Neural cell (in vitro differentiated cells): ENCODE results near the gene GRIN1. TPM values are rescaled to one million over a fixed set of nuclear protein-coding genes. Genes with fewer than 3 reads are reported as not detected.
"Not testable (repeated sequence)": the region's sequence is repeated elsewhere in the genome, so short reads cannot be mapped to it uniquely, and the experiment has no call there.

ENCODE experiments used
- H2AFZ ChIP-seq: fragments of 200-600, 300-800 bp; sonication (generic), shearing (Covaris generic); 2 replicates; pipeline ENCODE4 v1.6.0; 2014; ENCODE audit warnings: low read depth, mild to moderate bottlenecking, antibody characterized with exemption, low read length, moderate library complexity
- H3F3A ChIP-seq: fragments of 200-600 bp; shearing (Covaris generic); 2 replicates; pipeline ENCODE4 v1.6.1; 2016; ENCODE audit warnings: mild to moderate bottlenecking, moderate library complexity, mixed read lengths, antibody characterized with exemption, low read length; ENCODE audit not compliant: insufficient read depth, poor library complexity, severe bottlenecking
- H3K27ac ChIP-seq: fragments of 200-600, 300-800 bp; sonication (generic), shearing (Covaris generic); 2 replicates; pipeline ENCODE4 v1.5.1; 2014; ENCODE audit warnings: mild to moderate bottlenecking, low read length, moderate library complexity
- H3K27me3 ChIP-seq: fragments of 300-800, 200-600 bp; sonication (generic), shearing (Covaris generic); 2 replicates; pipeline ENCODE4 v1.6.0; 2014; ENCODE audit warnings: mild to moderate bottlenecking, low read depth, low read length, moderate library complexity; ENCODE audit not compliant: insufficient read depth
- H3K36me3 ChIP-seq: fragments of 300-800, 200-600 bp; sonication (generic), shearing (Covaris generic); 2 replicates; pipeline ENCODE4 v1.5.1; 2014; ENCODE audit warnings: mild to moderate bottlenecking, antibody characterized with exemption, low read length, moderate library complexity; ENCODE audit not compliant: insufficient read depth
- H3K4me2 ChIP-seq: fragments of 300-800, 200-600 bp; sonication (generic), shearing (Covaris generic); 2 replicates; pipeline ENCODE4 v1.6.0; 2014; ENCODE audit warnings: mild to moderate bottlenecking, low read length
- H3K4me3 ChIP-seq: fragments of 300-800, 200-600 bp; sonication (generic), shearing (Covaris generic); 2 replicates; pipeline ENCODE4 v1.5.1; 2014; ENCODE audit warnings: mild to moderate bottlenecking, low read length, moderate library complexity
- H3K79me2 ChIP-seq: fragments of 200-600 bp; shearing (Covaris generic); replicated peaks from 2 replicates; pipeline ENCODE4 v1.6.0; 2014; ENCODE audit warnings: mild to moderate bottlenecking, low read length, moderate library complexity; ENCODE audit not compliant: insufficient read depth
- H3K9ac ChIP-seq: fragments of 300-800, 200-600 bp; sonication (generic), shearing (Covaris generic); 2 replicates; pipeline ENCODE4 v1.6.1; 2016; ENCODE audit warnings: mild to moderate bottlenecking, low read length, mixed read lengths
- H3K9me2 ChIP-seq: fragments of 200-600 bp; shearing (Covaris generic); 2 replicates; pipeline ENCODE4 v1.6.1; 2016; ENCODE audit warnings: mild to moderate bottlenecking, low read length, mixed read lengths; ENCODE audit not compliant: insufficient read depth
- H3K9me3 ChIP-seq: fragments of 200-600, 300-800 bp; sonication (generic), shearing (Covaris generic); 2 replicates; pipeline ENCODE4 v1.6.1; 2016; ENCODE audit warnings: mild to moderate bottlenecking, mixed run types, low read length, moderate library complexity, mixed read lengths
- H4K20me1 ChIP-seq: fragments of 200-600 bp; shearing (Covaris generic); 2 replicates; pipeline ENCODE4 v1.6.1; 2016; ENCODE audit warnings: mild to moderate bottlenecking, mixed run types; ENCODE audit not compliant: insufficient read depth
- CTCF ChIP-seq: fragments of 450-650 bp; IDR thresholded peaks from 2 replicates; pipeline ENCODE4 v1.5.1; 2014; ENCODE audit warnings: antibody characterized with exemption, mild to moderate bottlenecking, moderate library complexity; ENCODE audit not compliant: poor library complexity, severe bottlenecking
- EP300 ChIP-seq: fragments of 450-650 bp; conservative IDR thresholded peaks from 2 replicates; pipeline ENCODE4 v1.6.1; 2014; ENCODE audit warnings: antibody characterized with exemption, mild to moderate bottlenecking, moderate library complexity; ENCODE audit not compliant: poor library complexity, severe bottlenecking
- EZH2 ChIP-seq: fragments of 200-600, 300-800 bp; shearing (Covaris generic), sonication (generic); IDR thresholded peaks from 2 replicates; pipeline ENCODE4 v1.6.1; 2014; ENCODE audit warnings: antibody characterized with exemption, low read length, borderline replicate concordance, mild to moderate bottlenecking; ENCODE audit not compliant: insufficient read depth, poor library complexity, severe bottlenecking
- MXI1 ChIP-seq: fragments of 450-650 bp; conservative IDR thresholded peaks from 2 replicates; pipeline ENCODE4 v1.6.1; 2014; ENCODE audit warnings: antibody characterized with exemption, mild to moderate bottlenecking; ENCODE audit not compliant: poor library complexity, severe bottlenecking
- POLR2AphosphoS5 ChIP-seq: IDR thresholded peaks from 2 replicates; pipeline ENCODE4 v1.6.1; 2012
- RAD21 ChIP-seq: fragments of 450-650 bp; conservative IDR thresholded peaks from 2 replicates; pipeline ENCODE4 v1.6.1; 2014; ENCODE audit warnings: antibody characterized with exemption, mild to moderate bottlenecking, moderate library complexity
- SMC3 ChIP-seq: fragments of 450-650 bp; conservative IDR thresholded peaks from 2 replicates; pipeline ENCODE4 v1.6.1; 2014; ENCODE audit warnings: antibody characterized with exemption, mild to moderate bottlenecking, moderate library complexity; ENCODE audit not compliant: poor library complexity
- TAF1 ChIP-seq: IDR thresholded peaks from 2 replicates; pipeline ENCODE4 v1.6.1; 2012; ENCODE audit warnings: low read depth
- polyA plus RNA-seq: library from polyadenylated mRNA; depleted of rRNA; stranded (reverse); fragments of >200 nt; gene quantifications from 2 replicates; pipeline ENCODE4 v1.2.3, GENCODE V29; 2014
- TF ChIP-seq, protein P1 (sequence below): IDR thresholded peaks from 2 replicates; pipeline ENCODE4 v1.6.1; 2012; ENCODE audit warnings: borderline replicate concordance

The GRIN1 gene
- polyA plus RNA-seq, 1 donor from 2014 or later, result 0.58 TPM

DNA sequence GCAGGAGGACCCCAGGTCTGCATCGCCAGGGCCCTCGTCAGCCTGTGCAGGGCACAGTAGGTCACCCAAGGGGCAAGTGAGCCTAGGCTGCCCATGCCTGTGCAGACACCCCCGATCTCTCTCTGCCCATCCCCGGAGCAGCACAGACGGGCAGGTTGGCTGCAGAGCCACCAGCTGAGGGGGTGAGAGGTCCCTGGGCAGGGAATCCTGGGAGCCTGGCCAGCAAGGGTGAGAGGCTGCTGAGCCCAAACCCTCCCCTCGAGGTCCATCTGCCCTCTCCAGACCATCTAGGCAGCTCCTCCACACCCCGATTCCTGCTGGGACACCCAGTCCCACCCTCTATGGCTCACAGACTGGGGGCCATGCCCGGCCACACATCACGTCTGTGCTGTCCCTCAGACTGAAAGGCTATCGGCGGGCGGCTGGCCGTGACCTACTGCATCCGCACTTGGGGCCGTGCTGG is 21.7 kb upstream of the GRIN1 start:
- no peaks in the 10 kb centered on the region for H3K9me3 ChIP-seq
- no peaks in the 10 kb centered on the region for H3K9me2 ChIP-seq
- no peaks in the 10 kb centered on the region for H3F3A ChIP-seq
- no peak overlapping the region for H3K4me2 ChIP-seq
- H3K27ac ChIP-seq, result no peak overlapping the region
- no peak overlapping the region for H3K4me3 ChIP-seq
- H3K9ac ChIP-seq, result no peak overlapping the region
- H2AFZ ChIP-seq, result no peak overlapping the region
- H3K36me3 ChIP-seq, result no peaks in the 10 kb centered on the region
- H4K20me1 ChIP-seq, result no peaks in the 10 kb centered on the region
- no peak for TF ChIP-seq MXI1
- no peak for TF ChIP-seq TAF1
- TF ChIP-seq, protein P1, sequence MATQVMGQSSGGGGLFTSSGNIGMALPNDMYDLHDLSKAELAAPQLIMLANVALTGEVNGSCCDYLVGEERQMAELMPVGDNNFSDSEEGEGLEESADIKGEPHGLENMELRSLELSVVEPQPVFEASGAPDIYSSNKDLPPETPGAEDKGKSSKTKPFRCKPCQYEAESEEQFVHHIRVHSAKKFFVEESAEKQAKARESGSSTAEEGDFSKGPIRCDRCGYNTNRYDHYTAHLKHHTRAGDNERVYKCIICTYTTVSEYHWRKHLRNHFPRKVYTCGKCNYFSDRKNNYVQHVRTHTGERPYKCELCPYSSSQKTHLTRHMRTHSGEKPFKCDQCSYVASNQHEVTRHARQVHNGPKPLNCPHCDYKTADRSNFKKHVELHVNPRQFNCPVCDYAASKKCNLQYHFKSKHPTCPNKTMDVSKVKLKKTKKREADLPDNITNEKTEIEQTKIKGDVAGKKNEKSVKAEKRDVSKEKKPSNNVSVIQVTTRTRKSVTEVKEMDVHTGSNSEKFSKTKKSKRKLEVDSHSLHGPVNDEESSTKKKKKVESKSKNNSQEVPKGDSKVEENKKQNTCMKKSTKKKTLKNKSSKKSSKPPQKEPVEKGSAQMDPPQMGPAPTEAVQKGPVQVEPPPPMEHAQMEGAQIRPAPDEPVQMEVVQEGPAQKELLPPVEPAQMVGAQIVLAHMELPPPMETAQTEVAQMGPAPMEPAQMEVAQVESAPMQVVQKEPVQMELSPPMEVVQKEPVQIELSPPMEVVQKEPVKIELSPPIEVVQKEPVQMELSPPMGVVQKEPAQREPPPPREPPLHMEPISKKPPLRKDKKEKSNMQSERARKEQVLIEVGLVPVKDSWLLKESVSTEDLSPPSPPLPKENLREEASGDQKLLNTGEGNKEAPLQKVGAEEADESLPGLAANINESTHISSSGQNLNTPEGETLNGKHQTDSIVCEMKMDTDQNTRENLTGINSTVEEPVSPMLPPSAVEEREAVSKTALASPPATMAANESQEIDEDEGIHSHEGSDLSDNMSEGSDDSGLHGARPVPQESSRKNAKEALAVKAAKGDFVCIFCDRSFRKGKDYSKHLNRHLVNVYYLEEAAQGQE, result no peak
- no peak for TF ChIP-seq SMC3
- no peak for TF ChIP-seq CTCF
- TF ChIP-seq EZH2, result no peak
- TF ChIP-seq EP300, result no peak
- no peak for TF ChIP-seq RAD21
- no peak for TF ChIP-seq POLR2AphosphoS5
- peaks cover 10% of the 10 kb centered on the region for H3K27me3 ChIP-seq
- H3K79me2 ChIP-seq, result no peaks in the 10 kb centered on the region

DNA sequence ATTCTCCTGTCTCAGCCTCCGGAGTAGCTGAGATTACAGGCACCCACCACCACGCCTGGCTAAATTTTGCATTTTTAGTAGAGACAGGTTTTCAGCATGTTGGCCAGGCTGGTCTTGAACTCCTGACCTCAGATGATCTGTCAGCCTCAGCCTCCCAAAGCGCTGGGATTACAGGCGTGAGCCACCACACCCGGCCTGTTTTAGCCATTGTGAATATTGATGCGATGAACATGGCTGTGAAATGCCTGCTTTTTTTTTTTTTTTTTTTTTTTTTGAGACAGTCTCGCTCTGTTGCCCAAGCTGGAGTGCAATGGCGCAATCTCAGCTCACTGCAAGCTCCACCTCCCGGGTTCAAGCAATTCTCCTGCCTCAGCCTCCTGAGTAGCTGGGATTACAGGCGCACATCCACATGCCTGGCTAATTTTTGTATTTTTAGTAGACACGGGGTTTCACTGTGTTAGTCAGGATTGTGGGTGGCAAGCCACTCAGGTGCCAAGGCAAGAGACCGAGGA is 20.8 kb upstream of the GRIN1 start:
- not testable (repeated sequence) for H3K9me2 ChIP-seq, H3K4me2 ChIP-seq, H2AFZ ChIP-seq, H3K27ac ChIP-seq, H3K36me3 ChIP-seq, H4K20me1 ChIP-seq, H3K27me3 ChIP-seq, H3K79me2 ChIP-seq, H3K9ac ChIP-seq, H3K9me3 ChIP-seq, H3K4me3 ChIP-seq, H3F3A ChIP-seq

DNA sequence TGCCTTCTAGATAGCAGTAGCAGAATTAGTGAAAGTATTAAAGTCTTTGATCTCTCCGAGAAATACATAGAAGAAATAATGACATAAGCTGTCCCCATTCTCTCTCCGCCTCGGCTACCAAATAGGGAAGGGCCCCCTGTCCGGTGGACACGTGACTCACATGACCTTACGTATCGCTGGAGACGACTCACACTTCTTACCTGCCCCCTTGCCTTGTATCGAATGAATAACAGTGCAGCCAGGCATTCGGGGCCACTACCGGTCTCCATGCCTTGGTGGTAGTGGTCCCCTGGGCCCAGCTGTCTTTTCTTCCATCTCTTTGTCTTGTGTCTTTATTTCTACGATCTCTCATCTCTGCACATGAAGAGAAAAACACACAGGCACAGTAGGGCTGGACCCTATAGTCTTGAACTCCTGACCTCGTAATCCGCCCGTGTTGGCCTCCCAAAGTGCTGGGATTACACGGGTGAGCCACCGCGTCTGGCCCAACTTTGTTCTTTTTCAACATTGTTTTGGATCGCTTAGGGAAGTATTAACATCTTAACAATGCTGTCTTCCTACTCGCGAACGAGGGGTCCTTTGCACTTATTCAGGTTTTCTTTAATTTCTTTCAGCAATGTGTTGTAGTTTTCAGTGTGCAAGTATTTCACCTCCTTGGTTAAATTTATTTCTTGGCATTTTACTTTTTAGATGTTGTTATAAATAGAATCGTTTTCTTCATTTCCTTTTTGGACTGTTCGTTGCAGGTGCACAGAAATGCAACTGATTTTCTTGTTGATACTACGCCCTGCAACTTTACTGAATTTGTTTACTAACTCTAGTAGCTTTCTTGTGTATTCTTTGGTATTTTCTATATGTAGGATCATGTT is 16.8 kb upstream of the GRIN1 start:
- not testable (repeated sequence) for H4K20me1 ChIP-seq, H3K27ac ChIP-seq, H2AFZ ChIP-seq, H3F3A ChIP-seq, H3K4me3 ChIP-seq, H3K9ac ChIP-seq, H3K36me3 ChIP-seq, H3K4me2 ChIP-seq, H3K79me2 ChIP-seq, H3K9me2 ChIP-seq, H3K9me3 ChIP-seq, H3K27me3 ChIP-seq

GRCh38 chr9:137122796-137123467 is 16.0 kb upstream of the GRIN1 start:
- not testable (repeated sequence) for H3F3A ChIP-seq, H3K9me3 ChIP-seq, H3K36me3 ChIP-seq, H3K4me3 ChIP-seq, H3K27ac ChIP-seq, H3K27me3 ChIP-seq, H3K4me2 ChIP-seq, H3K9me2 ChIP-seq, H3K9ac ChIP-seq, H4K20me1 ChIP-seq, H3K79me2 ChIP-seq, H2AFZ ChIP-seq
